DLD1 (cell line): Measurements from ENCODE around the gene SHISA7.
"Not testable (repeated sequence)": the region's sequence is repeated elsewhere in the genome, so short reads cannot be mapped to it uniquely, and the experiment has no call there.

ENCODE experiments used
- in situ Hi-C: cut with HindIII; loops from 2 replicates; pipeline ENCODE4 v1.10.0; 2017; ENCODE audit warnings: low sequenced_read_pairs

SHISA7 gene

DNA sequence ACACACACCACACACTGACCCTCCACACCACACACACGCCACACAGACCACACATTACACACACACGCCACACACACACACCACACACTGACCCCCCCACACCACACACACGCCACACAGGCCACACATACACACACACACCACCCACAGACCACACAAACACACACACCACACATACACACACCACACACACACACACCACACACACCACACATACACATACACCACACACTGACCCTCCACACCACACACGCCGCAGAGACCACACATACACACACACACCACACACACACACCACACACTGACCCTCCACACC is 5.0 kb upstream of the SHISA7 start:
- in situ Hi-C loops = not testable (repeated sequence)

DNA sequence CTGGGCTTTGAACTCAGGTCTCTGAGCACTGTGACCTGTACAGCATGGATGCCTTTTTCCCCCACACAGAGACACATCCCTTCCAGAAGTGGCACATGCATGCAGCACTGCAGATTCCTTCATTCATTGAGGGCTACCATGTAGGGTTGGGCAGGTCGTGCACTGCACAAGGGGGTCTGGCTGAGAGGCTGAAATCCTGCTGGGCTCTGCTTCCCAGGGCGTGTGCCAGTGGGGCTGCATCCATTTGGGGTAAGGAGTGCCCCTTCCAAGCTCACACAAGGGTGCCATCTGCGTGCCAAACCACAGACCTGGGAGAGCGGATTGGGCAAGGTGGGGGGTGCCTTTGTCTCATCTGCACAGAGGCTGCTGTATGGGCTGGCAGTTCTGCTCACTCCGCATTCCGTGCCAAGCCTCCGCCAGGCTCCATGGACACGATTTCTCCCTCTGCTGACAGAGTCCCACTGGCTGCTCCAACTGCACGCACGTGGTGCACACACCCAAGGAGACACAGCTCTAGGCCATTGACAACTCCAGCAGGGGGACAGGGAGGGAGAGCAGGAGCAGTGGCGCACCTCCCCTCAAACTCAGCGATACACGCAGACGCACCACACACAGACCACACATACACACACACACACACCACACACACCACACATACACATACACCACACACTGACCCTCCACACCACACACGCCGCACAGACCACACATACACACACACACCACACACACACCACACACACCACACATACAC is 4.5 kb upstream of the SHISA7 start:
- in situ Hi-C loops = no loop called here

DNA sequence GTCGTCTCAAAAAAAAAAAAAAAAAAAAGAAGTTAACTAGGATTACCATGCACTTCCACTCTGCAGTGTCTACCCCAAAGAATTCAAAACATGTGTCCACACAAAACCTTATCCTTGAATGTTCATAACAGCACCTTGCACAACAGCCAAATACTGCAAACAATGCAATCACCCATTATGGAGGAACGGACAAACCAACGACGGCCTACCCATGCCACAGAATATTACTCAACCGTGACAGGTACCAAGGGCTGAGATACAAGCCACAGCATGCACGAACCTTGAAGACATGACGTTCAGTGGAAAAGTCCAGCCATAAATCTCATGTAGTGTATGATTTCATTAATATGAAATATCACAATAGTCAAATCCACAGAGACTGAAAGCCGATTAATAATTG is 3.0 kb upstream of the SHISA7 start:
- in situ Hi-C loops = no loop called here

DNA sequence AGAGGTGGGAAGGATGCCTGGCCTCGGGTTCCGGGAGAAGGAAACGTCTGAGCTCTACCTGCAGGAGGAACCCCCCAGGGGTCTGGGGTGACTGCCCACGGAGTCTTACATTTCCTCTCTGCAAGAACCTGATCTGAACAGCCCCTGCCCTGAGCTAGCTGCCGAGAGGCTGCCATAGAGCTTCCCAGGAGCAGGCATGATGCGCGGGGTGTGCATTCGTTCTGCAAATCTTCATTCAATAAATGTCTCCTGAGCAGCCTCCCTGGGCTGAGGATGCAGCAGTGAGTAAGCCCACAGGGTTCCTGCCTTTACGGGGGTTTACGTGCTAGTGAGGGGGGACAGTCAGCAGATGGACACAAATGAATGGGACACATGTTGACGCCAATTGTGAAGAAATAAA is 1.5 kb upstream of the SHISA7 start:
- in situ Hi-C loops = no loop called here

DNA sequence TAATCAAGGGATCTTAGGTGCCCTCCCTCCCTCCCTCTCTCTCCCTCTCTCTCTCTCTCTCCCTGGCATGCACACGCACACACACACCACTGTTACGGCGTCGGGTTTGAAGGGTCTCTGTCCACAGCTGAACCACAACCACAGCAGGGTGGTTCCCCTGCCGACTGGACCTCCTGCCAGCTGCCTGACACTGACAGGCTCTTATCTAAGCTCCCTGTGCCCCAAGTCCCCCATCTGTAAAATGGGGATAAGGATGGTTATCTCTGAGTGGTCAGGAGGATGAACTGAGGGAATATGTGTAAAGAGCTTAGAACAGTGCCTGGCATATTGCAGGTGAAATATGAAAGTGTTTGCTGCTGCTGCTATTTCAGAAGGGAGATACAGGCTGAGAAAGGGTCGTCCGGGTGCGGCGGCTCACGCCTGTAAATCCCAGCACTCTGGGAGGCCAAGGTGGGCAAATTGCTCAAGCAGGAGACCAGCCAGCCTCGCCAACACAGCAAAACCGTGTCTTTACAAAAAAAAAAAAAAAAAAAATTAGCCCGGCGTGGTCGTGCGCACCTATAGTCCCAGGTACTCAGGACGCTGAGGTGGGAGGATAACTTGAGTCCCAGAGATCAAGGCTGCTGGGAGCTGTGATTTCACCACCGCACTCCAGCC is 852 bp upstream of the SHISA7 start:
- in situ Hi-C loops = no loop called here

DNA sequence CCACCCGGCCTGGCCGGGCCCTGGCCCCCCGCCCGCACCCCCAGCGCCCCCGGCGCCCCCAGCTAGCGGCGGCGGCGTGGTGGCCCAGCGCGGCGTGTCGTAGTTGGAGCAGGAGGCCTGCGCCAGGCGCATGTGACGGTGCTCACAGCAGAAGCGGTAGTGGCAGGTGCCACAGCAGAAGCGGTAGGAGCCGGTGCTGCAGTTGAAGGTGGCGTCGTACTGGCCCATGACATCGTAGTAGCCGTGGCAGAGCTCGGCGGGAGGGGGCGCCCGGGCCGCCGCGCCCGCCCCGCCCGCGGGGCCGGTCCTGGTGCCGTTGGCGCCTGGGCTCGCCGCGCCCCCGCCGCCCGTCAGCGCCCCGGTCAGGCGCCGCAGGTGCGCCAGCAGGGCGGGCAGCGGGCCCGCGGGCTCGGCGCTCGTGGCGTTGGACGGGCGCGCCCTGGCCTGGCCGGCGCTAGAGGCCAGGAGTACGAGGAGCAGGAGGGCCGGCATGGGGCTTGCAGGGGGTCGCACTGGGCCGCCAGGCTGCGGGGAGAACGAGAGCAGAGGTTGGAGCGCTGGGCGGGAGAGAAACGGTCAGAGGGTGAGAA is 633 bp downstream of the SHISA7 start:
- in situ Hi-C loops = no loop called here

DNA sequence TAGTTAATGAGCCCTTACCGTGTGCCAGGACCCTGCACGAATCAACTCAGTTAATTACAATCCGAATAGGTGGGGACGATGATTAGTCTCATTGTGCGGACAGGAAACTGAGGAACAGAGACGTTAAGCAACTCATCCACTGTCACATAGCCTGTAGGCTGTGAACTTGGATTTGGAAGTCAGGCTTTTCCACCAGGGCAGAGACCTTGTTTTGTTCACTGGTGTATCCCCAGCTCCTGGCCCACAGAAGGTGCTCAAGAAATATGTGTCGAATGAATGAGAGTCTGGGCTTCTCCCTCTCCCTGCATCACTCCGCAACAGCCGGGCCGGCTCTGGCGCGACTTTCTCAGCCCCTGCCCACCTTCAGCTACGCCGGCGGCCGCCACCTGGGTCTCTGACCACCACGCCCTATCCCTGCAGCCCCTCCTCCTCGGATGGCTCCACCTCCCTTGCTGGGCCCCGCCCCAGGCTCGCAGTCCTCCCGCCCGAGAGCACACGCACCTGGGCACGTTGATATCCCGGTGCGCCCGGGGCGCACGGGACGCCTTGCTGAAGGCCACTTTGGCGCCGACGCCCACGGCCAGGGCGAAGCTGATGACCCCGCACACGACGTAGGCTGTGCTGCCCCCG is 1.3 kb downstream of the SHISA7 start:
- in situ Hi-C loops = no loop called here

DNA sequence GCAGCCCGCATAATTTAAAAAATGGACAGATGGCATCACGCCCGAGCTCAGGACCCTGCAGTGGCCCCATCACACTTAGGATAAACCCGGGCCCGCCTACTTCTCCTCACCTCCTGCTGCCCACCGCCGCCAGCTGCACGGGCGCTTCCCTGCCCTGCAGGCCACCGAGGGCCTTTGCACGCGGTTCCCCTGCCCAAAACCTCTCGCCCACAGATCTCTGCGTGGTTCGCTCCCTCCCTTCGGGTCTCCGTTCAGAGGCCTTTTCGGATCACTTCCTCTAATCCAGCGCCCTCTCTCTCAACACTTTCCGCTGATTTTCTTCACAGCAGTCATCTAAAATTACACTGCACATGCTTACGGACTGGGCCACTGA is 1.8 kb downstream of the SHISA7 start:
- in situ Hi-C loops = no loop called here

DNA sequence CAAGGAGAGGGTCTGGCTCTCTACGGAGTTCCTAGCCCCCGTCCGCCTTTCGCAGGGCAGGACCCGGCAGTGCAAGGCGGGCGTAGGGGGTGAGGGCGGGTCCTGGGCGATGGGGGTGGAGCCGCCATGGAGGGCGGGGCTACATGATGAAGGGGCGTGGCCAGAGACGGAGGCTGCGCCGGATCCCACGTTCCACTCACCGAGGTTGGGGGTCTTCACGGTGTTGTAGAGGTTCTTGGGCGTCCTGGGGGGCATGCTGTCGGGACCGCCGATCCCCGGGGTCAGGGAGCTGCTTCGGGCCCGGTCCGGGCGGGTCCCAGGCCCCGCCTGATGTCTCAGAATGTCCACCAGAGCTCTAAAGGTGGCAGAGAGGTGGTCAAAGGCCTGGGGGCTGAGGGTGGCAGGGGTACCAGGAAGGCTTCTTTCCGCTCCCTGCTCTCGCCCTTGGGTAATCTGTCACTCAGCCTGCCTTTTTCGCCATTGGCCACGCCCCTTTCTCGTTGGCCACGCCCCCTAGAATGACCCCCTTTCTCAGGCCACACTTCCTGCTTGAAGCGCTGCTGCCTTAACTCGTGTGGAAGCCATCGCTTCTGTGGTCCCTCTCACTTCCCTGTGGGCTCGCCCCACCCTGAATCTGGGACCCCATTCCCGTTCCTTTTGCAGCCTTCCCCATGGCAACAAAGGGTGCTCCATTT is 2.5 kb downstream of the SHISA7 start:
- in situ Hi-C loops = no loop called here

DNA sequence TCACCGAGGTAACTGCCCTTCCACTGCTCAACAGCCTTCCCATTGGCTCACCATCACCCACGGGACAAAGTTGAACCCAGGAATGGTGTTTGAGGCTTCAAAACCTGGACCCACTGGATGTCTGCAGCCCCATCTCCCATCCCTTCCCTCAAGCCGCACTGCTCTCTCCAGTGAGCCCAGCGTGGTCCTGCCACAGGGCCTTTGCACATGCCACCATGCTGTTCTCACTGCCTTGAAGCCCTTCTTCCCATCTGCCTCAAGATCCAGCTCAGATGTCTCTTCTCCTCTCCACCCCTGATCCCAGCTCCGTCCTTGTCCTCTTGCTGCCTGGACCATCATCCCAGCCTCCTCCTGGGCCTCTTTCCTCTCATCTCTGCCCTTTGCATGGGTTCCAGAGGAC is 4.0 kb downstream of the SHISA7 start:
- in situ Hi-C loops = no loop called here

DNA sequence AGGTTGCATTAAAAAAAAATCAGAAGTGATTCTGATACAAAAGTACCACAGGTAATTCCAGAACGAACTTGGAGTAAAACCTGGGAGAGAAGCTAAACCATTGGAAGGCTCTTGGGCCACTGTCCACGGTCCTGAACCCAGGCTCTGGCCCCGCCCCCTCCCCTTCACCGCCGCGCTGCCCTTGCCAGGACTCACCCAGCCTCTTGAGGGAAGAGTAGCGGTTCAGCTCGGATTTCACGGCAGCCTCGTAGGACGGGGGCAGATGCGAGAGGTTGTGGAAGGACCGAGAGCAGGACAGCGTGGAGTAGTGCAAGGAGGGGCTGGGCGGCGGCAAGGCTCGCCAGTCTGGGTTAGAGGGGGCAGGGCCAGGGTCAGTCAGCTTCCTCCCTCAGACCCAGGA is 5.7 kb downstream of the SHISA7 start:
- in situ Hi-C loops = no loop called here

DNA sequence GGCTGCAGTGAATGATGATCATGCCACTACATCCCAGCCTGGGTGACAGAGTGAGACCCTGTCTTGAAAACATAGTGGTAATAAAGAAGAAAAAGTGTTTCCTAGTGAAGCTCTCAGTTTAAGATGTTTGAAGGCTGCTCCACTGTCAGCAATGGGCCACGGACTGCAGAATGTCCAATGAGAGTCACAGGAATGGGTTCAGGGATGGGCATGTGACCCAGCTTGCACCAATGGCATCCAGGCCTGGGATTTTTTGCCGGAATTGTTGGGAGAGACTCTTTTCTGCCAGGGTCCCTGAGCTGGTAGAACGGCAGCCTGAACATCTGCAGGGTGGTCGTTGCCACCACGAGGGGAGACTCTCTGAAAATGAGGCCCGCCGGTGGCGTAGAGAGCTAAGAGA is 6.3 kb downstream of the SHISA7 start:
- in situ Hi-C loops = no loop called here

DNA sequence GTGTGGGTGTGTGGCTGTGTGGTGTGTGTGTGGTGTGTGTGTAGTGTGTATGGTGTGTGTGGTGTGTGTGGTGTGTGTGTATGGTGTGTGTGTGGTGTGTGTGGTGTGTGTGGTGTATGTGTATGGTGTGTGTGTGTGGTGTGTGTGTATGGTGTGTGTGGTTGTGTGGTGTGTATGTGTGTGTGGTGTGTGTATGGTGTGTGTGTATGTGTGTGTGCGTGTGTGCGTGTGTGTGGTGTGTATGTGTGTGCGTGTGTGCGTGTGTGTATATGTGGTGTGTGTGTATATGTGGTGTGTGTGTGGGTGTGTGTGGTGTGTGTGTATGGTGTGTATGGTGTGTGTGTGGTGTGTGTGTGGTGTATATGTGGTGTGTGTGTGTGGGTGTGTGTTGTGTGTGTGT is 8.1 kb downstream of the SHISA7 start:
- in situ Hi-C loops = no loop called here

DNA sequence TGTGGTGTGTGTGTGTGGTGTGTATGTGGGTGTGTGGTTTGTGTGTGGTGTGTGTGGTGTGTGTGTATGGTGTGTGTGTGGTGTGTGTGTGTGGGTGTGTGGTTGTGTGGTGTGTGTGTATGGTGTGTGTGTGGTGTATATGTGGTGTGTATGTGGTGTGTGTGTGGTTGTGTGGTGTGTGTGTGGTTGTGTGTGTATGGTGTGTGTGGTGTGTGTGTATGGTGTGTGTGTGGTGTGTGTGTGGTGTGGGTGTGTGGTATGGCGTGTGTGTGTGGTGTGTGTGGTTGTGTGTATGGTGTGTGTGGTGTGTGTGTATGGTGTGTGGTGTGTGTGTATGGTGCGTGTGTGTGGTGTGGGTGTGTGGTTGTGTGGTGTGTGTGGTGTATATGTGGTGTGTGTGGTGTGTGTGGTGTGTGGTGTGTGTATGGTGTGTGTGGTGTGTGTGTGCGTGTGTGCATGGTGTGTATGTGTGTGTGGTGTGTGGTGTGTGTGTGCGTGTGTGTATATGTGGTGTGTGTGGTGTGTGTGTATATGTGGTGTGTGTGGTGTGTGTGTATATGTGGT is 8.7 kb downstream of the SHISA7 start:
- in situ Hi-C loops = no loop called here

DNA sequence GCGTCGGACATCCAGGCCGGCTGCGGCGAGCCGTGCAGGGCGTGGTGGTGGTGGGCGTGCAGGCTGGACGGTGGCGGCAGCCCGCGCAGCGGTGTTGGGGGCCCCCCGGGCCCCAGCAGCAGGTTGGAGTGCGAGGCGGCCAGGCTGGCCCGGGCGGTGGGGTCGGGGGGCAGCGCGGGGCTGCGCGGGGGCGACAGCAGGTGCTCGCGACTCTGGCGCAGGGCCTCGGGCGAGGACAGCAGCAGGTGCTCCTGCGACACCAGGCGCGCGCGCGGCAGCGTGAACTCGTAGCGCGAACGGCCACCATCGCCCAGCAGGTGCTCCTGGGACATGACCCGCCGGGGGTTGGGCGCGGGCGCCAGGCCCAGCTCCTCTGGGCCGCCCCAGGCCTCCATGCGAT is 9.8 kb downstream of the SHISA7 start:
- in situ Hi-C loops = no loop called here

DNA sequence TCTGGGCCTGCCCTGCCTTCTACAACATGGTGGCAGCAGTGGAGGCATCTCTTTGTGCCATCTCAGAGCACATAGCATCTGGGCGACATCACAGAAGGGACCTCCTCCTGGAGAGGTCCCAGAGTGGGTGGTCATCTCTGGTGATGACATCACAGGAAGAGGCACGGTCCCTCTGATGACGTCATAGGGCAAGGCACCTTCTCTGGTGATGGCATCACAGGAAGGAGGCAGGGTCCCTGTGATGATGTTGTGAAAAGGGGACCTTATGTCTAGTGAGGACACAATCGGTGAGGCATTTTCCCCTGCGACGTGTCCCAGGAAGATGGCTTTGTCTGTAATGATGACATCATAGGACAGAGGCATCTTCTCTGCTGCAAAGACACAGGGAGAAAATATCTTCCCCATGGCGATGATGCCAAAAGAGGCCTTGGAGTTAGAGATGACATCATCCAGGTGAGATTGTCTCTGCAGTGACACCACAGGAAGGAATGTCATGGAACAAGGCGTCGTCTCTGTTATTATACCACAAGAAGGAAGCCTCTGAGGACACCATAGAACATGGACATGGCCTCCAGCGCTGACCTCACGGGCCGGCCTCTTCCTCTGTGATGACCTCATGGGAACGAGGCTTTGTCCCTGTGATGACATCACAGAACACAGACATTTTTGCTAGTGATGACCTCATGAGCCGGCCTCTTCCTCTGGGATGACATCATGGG is 10.7 kb downstream of the SHISA7 start:
- in situ Hi-C loops = no loop called here

DNA sequence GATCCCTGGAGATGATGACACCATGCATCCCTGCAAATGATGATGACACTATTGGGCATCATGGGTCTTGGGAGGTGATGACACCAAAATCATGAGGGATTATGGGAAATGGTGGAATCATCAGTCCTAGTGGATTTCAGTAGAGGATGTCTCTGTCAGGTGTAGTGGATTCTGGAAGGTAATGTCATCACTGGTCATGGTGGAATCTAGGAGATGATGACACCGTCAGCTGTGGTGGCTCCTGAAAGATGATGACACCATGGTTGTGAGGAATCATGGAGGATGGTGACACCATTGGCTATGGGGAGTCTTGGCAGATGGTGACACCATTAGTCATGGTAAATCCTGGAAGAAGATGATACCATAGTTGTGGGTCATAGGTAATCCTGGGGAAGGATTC is 11.9 kb downstream of the SHISA7 start:
- in situ Hi-C loops = no loop called here

DNA sequence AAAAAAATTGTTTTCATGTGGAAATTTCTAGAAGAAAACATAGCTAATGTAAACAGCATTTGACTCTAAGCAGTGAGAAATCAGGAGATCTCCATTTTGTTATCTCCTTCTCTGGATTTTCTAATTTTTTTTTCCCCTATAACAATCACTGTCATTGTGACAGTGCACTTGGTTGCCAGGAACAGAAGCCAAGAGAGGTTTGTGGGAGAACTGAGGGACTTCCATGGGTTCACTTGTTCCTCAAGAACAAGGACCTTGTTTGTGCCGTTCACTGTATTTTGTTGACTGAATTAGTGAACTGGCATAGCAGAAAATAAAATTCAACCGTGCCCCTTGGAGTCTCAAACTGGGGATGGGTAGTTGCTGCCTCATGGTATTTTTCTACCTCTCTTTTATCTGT is 17.1 kb downstream of the SHISA7 start:
- in situ Hi-C loops = no loop called here

DNA sequence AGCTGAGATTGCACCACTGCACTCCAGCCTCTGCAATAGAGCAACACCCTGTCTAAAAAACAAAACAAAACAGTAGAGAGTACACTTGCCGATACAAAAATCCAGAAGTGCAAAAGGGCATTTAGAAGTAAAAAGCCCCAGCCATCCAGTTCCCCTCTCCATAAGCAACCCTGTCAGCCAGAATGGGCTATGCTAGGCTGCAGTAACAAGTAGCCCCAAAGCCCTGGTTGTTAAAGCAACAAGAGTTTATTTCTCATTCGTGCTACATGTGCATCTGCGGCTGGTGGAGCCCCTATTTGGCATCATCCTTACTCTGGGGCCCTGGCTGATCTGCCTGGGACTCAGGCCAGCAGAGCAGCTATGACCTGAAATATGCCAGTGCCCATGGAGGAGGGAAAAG is 18.6 kb downstream of the SHISA7 start:
- in situ Hi-C loops = no loop called here

DNA sequence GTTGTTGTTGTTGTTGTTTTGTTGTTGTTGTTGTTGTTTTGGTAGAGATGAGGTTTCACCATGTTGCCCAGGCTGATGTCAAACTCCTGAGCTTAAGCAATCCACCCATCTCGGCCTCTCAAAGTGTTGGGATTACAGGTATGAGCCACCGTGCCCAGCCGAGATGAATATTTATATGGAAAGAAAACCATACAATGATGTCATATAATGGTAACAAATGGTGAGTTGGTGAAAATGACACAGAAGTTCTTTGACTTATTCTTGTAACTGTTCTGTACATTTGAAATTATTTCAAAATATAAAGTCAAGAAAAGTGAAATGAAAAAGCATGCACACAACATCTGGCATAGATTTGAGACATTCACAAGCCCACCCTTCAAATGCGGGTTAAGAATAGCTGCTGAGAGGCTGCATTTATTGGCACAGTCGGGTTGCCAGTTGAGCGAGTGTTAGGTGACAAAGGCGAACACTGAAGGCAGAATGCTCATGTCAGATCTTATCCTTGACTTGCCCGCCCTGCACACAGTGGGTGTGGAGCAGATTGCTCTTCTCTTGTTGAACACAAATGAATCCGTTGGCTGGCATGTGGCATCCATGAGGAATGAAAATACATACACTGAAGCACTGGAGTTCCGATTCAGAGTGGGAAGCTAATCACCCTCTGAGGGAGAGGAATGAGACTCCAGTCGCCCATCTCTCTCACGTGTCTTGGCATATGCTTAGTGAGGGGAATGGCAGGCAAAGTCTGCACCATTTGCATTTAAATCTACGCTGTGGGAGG is 19.7 kb downstream of the SHISA7 start:
- in situ Hi-C loops = no loop called here
